HG03025 (cell line): ENCODE measurements around the gene POLDIP3.
"Not testable (repeated sequence)": the region's sequence is repeated elsewhere in the genome, so short reads cannot be mapped to it uniquely, and the experiment has no call there.

ENCODE experiments used
- ATAC-seq: cut with Tn5 transposase; IDR thresholded peaks from one replicate; pipeline ENCODE4 v1.9.1; 2021; ENCODE audit warnings: mild to moderate bottlenecking, moderate library complexity; ENCODE audit not compliant: unreplicated experiment, low FRiP score

The POLDIP3 gene

GRCh38 chr22:42587588-42588175, 27.0 kb downstream of the POLDIP3 start:
- no peak for ATAC-seq

- no peak for ATAC-seq
Observed at GRCh38 chr22:42586381-42586780, 28.3 kb downstream of the POLDIP3 start.

GRCh38 chr22:42585096-42585495, 29.6 kb downstream of the POLDIP3 start:
- no peak for ATAC-seq

- ATAC-seq, result no peak
Observed at GRCh38 chr22:42584364-42584940, 30.2 kb downstream of the POLDIP3 start.

GRCh38 chr22:42582987-42583386, 31.7 kb downstream of the POLDIP3 start:
- ATAC-seq, result no peak

- no peak for ATAC-seq
Observed at GRCh38 chr22:42581762-42582716, 32.6 kb downstream of the POLDIP3 start.

- ATAC-seq, result not testable (repeated sequence)
Observed at GRCh38 chr22:42581194-42581761, 33.4 kb downstream of the POLDIP3 start.

- not testable (repeated sequence) for ATAC-seq
Observed at GRCh38 chr22:42580040-42580439, 34.6 kb downstream of the POLDIP3 start.

- ATAC-seq, result no peak
Observed at GRCh38 chr22:42577623-42578240, 37.0 kb downstream of the POLDIP3 start.

- not testable (repeated sequence) for ATAC-seq
Observed at GRCh38 chr22:42577141-42577540, 37.5 kb downstream of the POLDIP3 start.

- not testable (repeated sequence) for ATAC-seq
Observed at GRCh38 chr22:42575996-42576574, 38.6 kb downstream of the POLDIP3 start.

- not testable (repeated sequence) for ATAC-seq
Observed at GRCh38 chr22:42574468-42574867, 40.2 kb downstream of the POLDIP3 start.

GRCh38 chr22:42574046-42574445, 40.6 kb downstream of the POLDIP3 start:
- not testable (repeated sequence) for ATAC-seq

GRCh38 chr22:42571068-42571467, 43.6 kb downstream of the POLDIP3 start:
- not testable (repeated sequence) for ATAC-seq

GRCh38 chr22:42570580-42570979, 44.1 kb downstream of the POLDIP3 start:
- not testable (repeated sequence) for ATAC-seq

- not testable (repeated sequence) for ATAC-seq
Observed at GRCh38 chr22:42567950-42568349, 46.7 kb downstream of the POLDIP3 start.

- no peak for ATAC-seq
Observed at GRCh38 chr22:42565956-42566355, 48.7 kb downstream of the POLDIP3 start.

GRCh38 chr22:42564699-42565098, 50.0 kb downstream of the POLDIP3 start:
- no peak for ATAC-seq

GRCh38 chr22:42563943-42564342, 50.7 kb downstream of the POLDIP3 start:
- not testable (repeated sequence) for ATAC-seq

- ATAC-seq, result no peak
Observed at GRCh38 chr22:42562684-42563083, 52.0 kb downstream of the POLDIP3 start.
